Gastrocnemius medialis (tissue), 4 donors: ENCODE measurements around the gene SRGAP1. TPM values are rescaled to one million over a fixed set of nuclear protein-coding genes. Genes with fewer than 3 reads are reported as not detected.

ENCODE experiments used
- ATAC-seq, 2 donors: fragments of 150-250 bp; one replicate each; pipeline ENCODE4 v1.9.1; 2016
- DNase-seq, 2 donors: peaks; one replicate each; pipeline ENCODE4 v3.0.0-alpha.2; 2019
- H3K27ac ChIP-seq, 4 donors: fragments of 200-600 bp; sonication (generic); 1 replicate in 1 of 4; 2 replicates in 3 of 4; pipeline ENCODE4 v1.5.1; 2016 to 2018; ENCODE audit warnings: mild to moderate bottlenecking in 2 of 4, moderate library complexity in 1 of 4
- H3K27me3 ChIP-seq, 3 donors: fragments of 200-600 bp; sonication (generic) in 2 of 3; 1 replicate in 1 of 3; 2 replicates in 2 of 3; pipeline versions ENCODE4 v1.5.1 to v1.6.0; 2016 to 2019; ENCODE audit warnings: mild to moderate bottlenecking in 1 of 3, moderate library complexity in 1 of 3
- H3K36me3 ChIP-seq, 2 donors: fragments of 200-600 bp; sonication (generic) in 1 of 2; one replicate each; pipeline ENCODE4 v1.5.1; 2017 to 2018
- H3K4me1 ChIP-seq, 2 donors: fragments of 200-600 bp; sonication (generic) in 1 of 2; one replicate each; pipeline ENCODE4 v1.5.1; 2016 to 2017; ENCODE audit warnings: mild to moderate bottlenecking in 2 of 2
- H3K4me3 ChIP-seq, 4 donors: fragments of 200-600 bp; sonication (generic) in 3 of 4; 1 replicate in 1 of 4; 2 replicates in 3 of 4; pipeline ENCODE4 v1.5.1; 2016 to 2019; ENCODE audit warnings: mild to moderate bottlenecking in 2 of 4
- H3K9me3 ChIP-seq, 3 donors: fragments of 200-600 bp; sonication (generic) in 2 of 3; 1 replicate in 1 of 3; 2 replicates in 2 of 3; pipeline ENCODE4 v1.5.1; 2016 to 2019
- CTCF ChIP-seq, 5 experiments: fragments of 450-650 bp in 3 of 5; fragments of 200-600 bp in 2 of 5; sonication (generic) in 2 of 5; IDR thresholded peaks in 4 of 5; conservative IDR thresholded peaks in 1 of 5; 1 replicate in 4 of 5; 2 replicates in 1 of 5; pipeline ENCODE4 v1.5.1; 2016 to 2019; ENCODE audit warnings: antibody characterized with exemption in 5 of 5, mild to moderate bottlenecking in 3 of 5, moderate library complexity in 3 of 5
- POLR2A ChIP-seq, 2 donors: fragments of 450-650 bp; IDR thresholded peaks; one replicate each; pipeline ENCODE4 v1.6.1; 2017; ENCODE audit warnings: antibody characterized with exemption in 2 of 2, mild to moderate bottlenecking in 2 of 2, moderate library complexity in 2 of 2
- in situ Hi-C, 4 donors: fragments of 200-750 bp; cut with MboI; loops; one replicate each; pipeline versions ENCODE4 v1.15.0 to v1.8.0; 2017; ENCODE audit warnings: low sequenced_read_pairs in 4 of 4
- intact Hi-C: fragments of 100-400 bp; cut with DNase I; formaldehyde crosslinking; loops from one replicate; pipeline ENCODE4 v1.15.1; 2023; ENCODE audit warnings: low total_unique reads
- total RNA-seq, 4 donors: library from RNA; depleted of rRNA; stranded (reverse); fragments of >200 nt; gene quantifications; one replicate each; pipeline versions ENCODE4 v1.1.0 to v1.2.3, GENCODE V29; 2016

The SRGAP1 gene
- total RNA-seq, 4 donors from 2014 or later = 0.36 to 0.85 (median 0.66) TPM

DNA sequence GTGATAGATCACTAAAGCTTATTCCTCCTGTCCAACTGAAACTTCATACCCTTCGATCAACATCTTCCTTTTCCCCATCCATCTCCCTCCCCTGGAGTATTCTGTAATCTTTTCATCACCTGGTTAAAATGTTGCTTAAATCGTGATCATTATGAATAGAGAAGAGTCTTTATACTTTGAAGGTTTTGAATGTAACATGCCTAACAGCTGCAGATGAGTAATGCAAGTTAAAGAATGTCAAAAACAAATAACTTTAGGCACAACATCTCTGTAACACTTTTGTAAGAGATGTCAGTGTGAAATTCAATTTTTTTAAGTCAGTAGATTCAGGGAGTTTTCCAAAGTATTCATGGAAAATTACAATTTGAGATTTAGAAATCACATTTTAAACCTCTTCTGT lies 39.8 kb upstream of the SRGAP1 start:
- DNase-seq (no peak), ATAC-seq (no peak)
- Histone ChIP-seq H3K4me3 (no peak overlapping the region), H3K27ac (no peak overlapping the region), H3K27me3 (no peaks in the 10 kb centered on the region), H3K36me3 (peaks cover 0 to 8% of the 10 kb centered on the region in 2 donors), H3K4me1 (no peaks in the 10 kb centered on the region), H3K9me3 (no peaks in the 10 kb centered on the region)
- no peak for TF ChIP-seq CTCF (IDR thresholded peaks at IDR 0.05 in 4 of 5, conservative IDR thresholded peaks at IDR 0.05 in 1 of 5)
- TF ChIP-seq POLR2A (IDR thresholded peaks at IDR 0.05) = no peak
- in situ Hi-C loops (loop anchor here in 1 of 4 donors (25.0 kb wide), 1 partner anchor 692 kb away; no protein-coding TSS in a partner anchor), intact Hi-C loops (loop anchor here (10.0 kb wide), 1 partner anchor 700 kb away; no protein-coding TSS in a partner anchor)

- TF ChIP-seq POLR2A (IDR thresholded peaks at IDR 0.05) (no peak), CTCF (IDR thresholded peaks at IDR 0.05 in 4 of 5, conservative IDR thresholded peaks at IDR 0.05 in 1 of 5) (no peak)
- Histone ChIP-seq H3K4me1 (no peaks in the 10 kb centered on the region), H3K27ac (no peak overlapping the region), H3K27me3 (no peaks in the 10 kb centered on the region), H3K36me3 (peaks cover 0 to 8% of the 10 kb centered on the region in 2 donors), H3K4me3 (no peak overlapping the region), H3K9me3 (no peaks in the 10 kb centered on the region)
- DNase-seq (no peak), ATAC-seq (no peak)
- in situ Hi-C loops (loop anchor here in 1 of 4 donors (25.0 kb wide), 1 partner anchor 694 kb away; no protein-coding TSS in a partner anchor), intact Hi-C loops (loop anchor here (10.0 kb wide), 1 partner anchor 701 kb away; no protein-coding TSS in a partner anchor)
Measured at GRCh38 chr12:63805704-63806672, 38.5 kb upstream of the SRGAP1 start.

DNA sequence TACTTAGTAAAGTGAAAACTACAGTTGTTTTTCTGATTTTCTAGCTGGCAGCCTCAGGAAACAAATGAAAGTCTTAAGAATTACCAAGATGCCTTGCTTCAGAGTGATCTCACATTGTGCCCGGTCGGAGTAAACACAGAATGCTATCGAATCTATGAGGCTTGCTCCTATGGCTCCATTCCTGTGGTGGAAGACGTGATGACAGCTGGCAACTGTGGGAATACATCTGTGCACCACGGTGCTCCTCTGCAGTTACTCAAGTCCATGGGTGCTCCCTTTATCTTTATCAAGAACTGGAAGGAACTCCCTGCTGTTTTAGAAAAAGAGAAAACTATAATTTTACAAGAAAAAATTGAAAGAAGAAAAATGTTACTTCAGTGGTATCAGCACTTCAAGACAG lies 35.9 kb upstream of the SRGAP1 start:
- in situ Hi-C loops (loop anchor here in 1 of 4 donors (25.0 kb wide), 1 partner anchor 696 kb away; no protein-coding TSS in a partner anchor), intact Hi-C loops (loop anchor here (10.0 kb wide), 1 partner anchor 704 kb away; no protein-coding TSS in a partner anchor)
- H3K4me1 ChIP-seq = no peaks in the 10 kb centered on the region
- no peak overlapping the region for H3K4me3 ChIP-seq
- no peaks in the 10 kb centered on the region for H3K27me3 ChIP-seq
- H3K36me3 ChIP-seq = peaks cover 0 to 8% of the 10 kb centered on the region in 2 donors
- DNase-seq = no peak
- ATAC-seq = no peak
- no peak for TF ChIP-seq CTCF (IDR thresholded peaks at IDR 0.05 in 4 of 5, conservative IDR thresholded peaks at IDR 0.05 in 1 of 5)
- TF ChIP-seq POLR2A (IDR thresholded peaks at IDR 0.05) = no peak
- no peaks in the 10 kb centered on the region for H3K9me3 ChIP-seq
- no peak overlapping the region for H3K27ac ChIP-seq

DNA sequence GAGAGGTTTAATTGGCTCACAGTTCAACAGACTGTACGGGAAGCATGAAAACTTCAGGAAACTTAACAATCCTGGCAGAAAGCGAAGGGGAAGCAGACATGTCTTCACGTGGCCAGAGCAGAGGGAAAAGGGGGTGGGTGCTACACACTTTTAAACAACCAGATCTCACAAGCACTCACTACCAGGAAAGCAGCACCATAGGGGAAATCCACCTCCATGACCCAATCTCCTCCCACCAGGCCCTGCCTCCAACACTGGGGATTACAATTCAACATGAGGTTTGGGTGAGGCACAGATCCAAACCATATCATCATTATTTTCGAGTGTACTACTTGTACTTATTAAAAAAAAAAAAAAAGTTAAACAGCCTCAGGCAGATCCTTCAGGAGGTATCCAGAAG lies 34.9 kb upstream of the SRGAP1 start:
- in situ Hi-C loops (loop anchor here in 1 of 4 donors (25.0 kb wide), 1 partner anchor 697 kb away; no protein-coding TSS in a partner anchor), intact Hi-C loops (loop anchor here (10.0 kb wide), 1 partner anchor 705 kb away; no protein-coding TSS in a partner anchor)
- no peak overlapping the region for H3K4me3 ChIP-seq

More for the DNA sequence above, 34.9 kb upstream of the SRGAP1 start:
- ATAC-seq (no peak), DNase-seq (no peak)
- TF ChIP-seq POLR2A (IDR thresholded peaks at IDR 0.05) = no peak
- no peak for TF ChIP-seq CTCF (IDR thresholded peaks at IDR 0.05 in 4 of 5, conservative IDR thresholded peaks at IDR 0.05 in 1 of 5)
- H3K27ac ChIP-seq = no peak overlapping the region
- H3K36me3 ChIP-seq = peaks cover 0 to 8% of the 10 kb centered on the region in 2 donors
- H3K9me3 ChIP-seq = no peaks in the 10 kb centered on the region
- H3K27me3 ChIP-seq = no peaks in the 10 kb centered on the region
- no peaks in the 10 kb centered on the region for H3K4me1 ChIP-seq
